ENCODE data around the gene CD74.

The CD74 gene

GRCh38 chr5:150448334-150448733 is 35.6 kb upstream of the CD74 start:
- peak overlapping the region; percentile 93 for H3K4me3 ChIP-seq (ENCODE audit: low read depth, low read length)
- in situ Hi-C loops (cut with HindIII; ENCODE audit: low sequenced_read_pairs), result no loop called here
- DNase-seq (ENCODE audit: low read depth), result no peak
- TF ChIP-seq CTCF (IDR thresholded peaks at IDR 0.05; ENCODE audit: low read depth, low read length, missing control alignments), result no peak

- no peak for TF ChIP-seq CTCF (IDR thresholded peaks at IDR 0.05; ENCODE audit: low read depth, low read length, missing control alignments)
- H3K4me3 ChIP-seq (ENCODE audit: low read depth, low read length), result no peak overlapping the region
- in situ Hi-C loops (cut with HindIII; ENCODE audit: low sequenced_read_pairs), result no loop called here
- DNase-seq (ENCODE audit: low read depth), result no peak
These were observed 34.5 kb upstream of the CD74 start for GRCh38 chr5:150447188-150447587.

GRCh38 chr5:150446583-150446982 is 33.9 kb upstream of the CD74 start:
- TF ChIP-seq CTCF (IDR thresholded peaks at IDR 0.05; ENCODE audit: low read depth, low read length, missing control alignments), result no peak

GRCh38 chr5:150446088-150446487 is 33.4 kb upstream of the CD74 start:
- TF ChIP-seq CTCF (IDR thresholded peaks at IDR 0.05; ENCODE audit: low read depth, low read length, missing control alignments), result no peak
- DNase-seq (ENCODE audit: low read depth), result no peak
- in situ Hi-C loops (cut with HindIII; ENCODE audit: low sequenced_read_pairs), result no loop called here
- no peak overlapping the region for H3K4me3 ChIP-seq (ENCODE audit: low read depth, low read length)

More at GRCh38 chr5:150446583-150446982, 33.9 kb upstream of the CD74 start:
- in situ Hi-C loops (cut with HindIII; ENCODE audit: low sequenced_read_pairs), result no loop called here
- DNase-seq (ENCODE audit: low read depth), result no peak
- H3K4me3 ChIP-seq (ENCODE audit: low read depth, low read length), result no peak overlapping the region

DNA sequence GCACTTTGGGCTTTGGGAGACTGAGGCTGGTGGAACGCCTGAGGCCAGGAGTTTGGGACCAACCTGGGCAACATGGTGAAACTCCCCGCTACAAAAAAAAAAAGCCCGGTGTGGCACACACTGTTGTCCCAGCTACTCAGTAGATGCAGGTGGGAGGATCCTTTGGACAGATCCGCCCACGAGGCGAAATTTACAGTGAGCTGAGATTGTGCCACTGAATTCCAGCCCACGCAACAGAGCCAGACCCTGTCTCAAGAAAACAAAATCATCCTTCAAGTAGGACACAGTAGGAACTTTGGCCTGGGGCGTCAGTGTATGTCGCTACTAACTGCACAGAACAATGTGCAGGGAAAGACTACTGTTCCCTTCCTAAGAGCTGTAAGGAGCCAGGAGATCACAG is 32.1 kb upstream of the CD74 start:
- H3K4me3 ChIP-seq (ENCODE audit: low read depth, low read length), result no peak overlapping the region
- in situ Hi-C loops (cut with HindIII; ENCODE audit: low sequenced_read_pairs), result no loop called here
- no peak for DNase-seq (ENCODE audit: low read depth)
- no peak for TF ChIP-seq CTCF (IDR thresholded peaks at IDR 0.05; ENCODE audit: low read depth, low read length, missing control alignments)

- no peak for TF ChIP-seq CTCF (IDR thresholded peaks at IDR 0.05; ENCODE audit: low read depth, low read length, missing control alignments)
- in situ Hi-C loops (cut with HindIII; ENCODE audit: low sequenced_read_pairs), result no loop called here
- H3K4me3 ChIP-seq (ENCODE audit: low read depth, low read length), result no peak overlapping the region
- no peak for DNase-seq (ENCODE audit: low read depth)
These were observed 30.7 kb upstream of the CD74 start for GRCh38 chr5:150443242-150444075.
